Measurements from ENCODE around the gene CENPU.
"Not testable (repeated sequence)": the region's sequence is repeated elsewhere in the genome, so short reads cannot be mapped to it uniquely, and the experiment has no call there.

Gene CENPU

DNA sequence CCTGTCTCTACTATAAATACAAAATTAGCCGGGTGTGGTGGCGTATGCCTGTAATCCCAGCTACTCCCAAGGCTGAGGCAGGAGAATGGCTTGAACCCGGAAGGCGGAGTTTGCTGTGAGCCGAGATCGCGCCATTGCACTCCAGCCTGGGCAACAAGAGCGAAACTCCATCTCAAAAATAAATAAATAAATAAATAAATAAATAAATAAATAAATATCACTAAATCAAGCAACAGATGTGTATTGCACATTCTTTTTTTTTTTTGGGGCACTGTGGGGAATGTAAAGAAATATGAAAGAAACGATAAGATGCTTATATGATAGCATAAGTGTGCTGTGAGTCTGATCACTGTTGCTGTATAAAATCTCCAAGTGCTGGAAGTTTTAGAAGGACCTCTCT is 76.1 kb downstream of the CENPU start:
- not testable (repeated sequence) for DNase-seq

DNA sequence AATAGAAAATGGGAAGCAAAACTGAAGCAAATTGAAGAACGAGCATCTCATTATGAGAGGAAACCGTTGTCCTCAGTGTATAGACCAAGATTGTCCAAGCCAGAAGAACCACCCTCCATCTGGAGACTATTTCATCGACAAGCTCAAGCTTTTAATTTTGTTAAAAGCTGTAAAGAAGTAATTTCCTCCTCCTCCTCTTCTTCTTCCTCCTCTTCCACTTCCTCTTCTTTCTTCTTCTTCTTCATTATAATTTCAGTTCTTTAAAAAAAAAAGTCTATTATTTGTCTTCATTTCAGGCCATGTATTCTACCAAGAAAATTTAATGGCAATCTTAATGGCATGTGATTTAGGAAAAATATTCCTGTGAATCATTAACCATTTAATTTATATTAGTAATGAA is 76.8 kb downstream of the CENPU start:
- no peak for DNase-seq

GRCh38 chr4:184655889-184656869 is 77.7 kb downstream of the CENPU start:
- DNase-seq, result no peak

- DNase-seq, result no peak
These were observed 80.2 kb downstream of the CENPU start for GRCh38 chr4:184653650-184654049.

DNA sequence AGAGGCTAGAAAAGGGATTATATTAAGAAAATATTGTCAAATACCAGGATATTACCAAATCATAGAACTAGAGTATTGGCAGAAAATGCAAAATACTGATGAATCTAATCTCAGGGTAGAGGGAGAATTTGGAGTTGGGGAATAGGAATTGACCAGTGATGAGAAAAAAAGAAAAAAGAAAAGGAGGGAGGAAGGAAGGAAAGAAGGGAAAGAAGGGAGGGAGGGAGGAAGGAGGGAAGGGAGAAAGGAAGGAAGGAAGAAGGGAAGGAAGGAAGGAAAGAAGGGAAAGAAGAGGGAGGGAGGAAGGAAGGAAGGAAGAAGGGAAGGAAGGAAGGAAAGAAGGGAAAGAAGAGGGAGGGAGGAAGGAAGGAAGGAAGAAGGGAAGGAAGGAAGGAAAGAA is 81.2 kb downstream of the CENPU start:
- DNase-seq, result not testable (repeated sequence)

DNA sequence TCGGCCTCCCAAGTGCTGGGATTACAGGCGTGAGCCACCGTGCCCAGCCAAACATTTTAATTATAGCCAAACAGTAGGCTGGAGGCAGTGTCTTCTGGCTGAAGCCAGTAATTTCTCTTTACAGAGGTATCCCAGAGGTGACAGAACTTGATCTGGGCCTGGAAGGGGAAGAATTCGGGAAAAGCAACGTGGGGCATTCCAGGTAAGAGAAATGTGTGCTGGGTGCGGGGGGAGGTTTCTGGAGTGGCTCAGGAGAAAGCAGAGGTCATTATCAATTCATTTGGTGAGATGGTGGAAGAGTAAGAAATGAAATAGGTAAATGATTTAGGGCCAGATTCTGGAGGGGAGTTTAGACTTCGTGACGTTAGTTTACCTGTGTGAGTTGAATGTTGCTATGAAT is 82.0 kb downstream of the CENPU start:
- DNase-seq, result no peak

- no peak for DNase-seq
These were observed 83.7 kb downstream of the CENPU start for GRCh38 chr4:184649971-184650855.

DNA sequence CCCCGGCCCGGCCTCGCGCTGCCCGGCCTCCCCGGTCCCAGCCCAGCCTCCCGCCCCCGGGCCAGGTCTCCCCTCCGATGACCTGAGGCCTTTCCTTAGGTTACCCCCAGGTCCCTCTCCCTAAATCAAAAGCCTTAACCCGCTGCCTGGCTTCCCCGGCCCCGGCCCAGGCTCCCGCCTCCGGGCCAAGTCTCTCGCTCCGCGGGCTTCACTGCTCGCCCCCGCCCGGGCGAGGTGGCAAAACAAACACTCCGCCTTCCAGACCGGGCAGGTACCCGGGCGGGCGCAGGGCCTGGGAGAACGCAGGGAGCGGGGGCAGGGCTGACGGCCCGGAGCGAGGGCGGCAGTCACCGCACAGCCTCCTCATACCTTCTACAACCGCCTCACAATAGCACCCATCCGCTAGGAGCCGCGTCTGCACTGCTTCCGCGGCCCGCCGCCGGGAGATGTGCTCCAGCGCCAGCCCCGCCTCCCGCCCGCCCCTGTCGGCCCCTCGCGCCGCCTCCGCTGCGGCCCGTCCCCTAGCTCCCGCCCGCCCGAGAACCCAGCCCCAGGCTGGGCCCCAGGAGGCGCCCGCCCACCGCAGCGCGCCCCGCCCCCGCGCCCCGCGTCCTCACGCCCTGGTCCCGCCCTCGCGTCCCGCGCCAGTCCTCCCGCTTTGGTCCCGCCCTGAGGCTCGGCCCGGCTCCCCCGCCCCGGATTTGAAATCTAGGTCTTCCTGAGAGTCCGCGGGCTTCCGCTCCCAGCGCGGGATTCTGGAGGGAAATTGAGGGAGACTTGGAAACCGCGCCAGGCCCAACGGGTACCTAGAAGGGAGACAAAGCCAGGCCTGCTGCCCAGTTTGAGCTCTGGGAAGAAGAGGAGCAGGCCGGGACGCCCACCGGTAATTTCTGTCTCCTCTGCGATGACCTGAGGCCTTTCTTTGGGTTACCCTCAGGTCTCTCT is 84.6 kb downstream of the CENPU start, which contains the start of the genes CASP3 and PRIMPOL:
Gene CASP3, minus strand, starts transcription at position 422 of the 945 bp plus-strand sequence. CDS start 10,994 bp downstream, outside the sequence.
Gene PRIMPOL, plus strand, starts transcription at position 713 of the 945 bp plus-strand sequence. CDS start 7,403 bp downstream, outside the sequence.
- DNase-seq, result peak; percentile 93

- DNase-seq, result no peak
These were observed 85.4 kb downstream of the CENPU start for GRCh38 chr4:184648313-184649025.

GRCh38 chr4:184648054-184648312 is 85.9 kb downstream of the CENPU start:
- no peak for DNase-seq

DNA sequence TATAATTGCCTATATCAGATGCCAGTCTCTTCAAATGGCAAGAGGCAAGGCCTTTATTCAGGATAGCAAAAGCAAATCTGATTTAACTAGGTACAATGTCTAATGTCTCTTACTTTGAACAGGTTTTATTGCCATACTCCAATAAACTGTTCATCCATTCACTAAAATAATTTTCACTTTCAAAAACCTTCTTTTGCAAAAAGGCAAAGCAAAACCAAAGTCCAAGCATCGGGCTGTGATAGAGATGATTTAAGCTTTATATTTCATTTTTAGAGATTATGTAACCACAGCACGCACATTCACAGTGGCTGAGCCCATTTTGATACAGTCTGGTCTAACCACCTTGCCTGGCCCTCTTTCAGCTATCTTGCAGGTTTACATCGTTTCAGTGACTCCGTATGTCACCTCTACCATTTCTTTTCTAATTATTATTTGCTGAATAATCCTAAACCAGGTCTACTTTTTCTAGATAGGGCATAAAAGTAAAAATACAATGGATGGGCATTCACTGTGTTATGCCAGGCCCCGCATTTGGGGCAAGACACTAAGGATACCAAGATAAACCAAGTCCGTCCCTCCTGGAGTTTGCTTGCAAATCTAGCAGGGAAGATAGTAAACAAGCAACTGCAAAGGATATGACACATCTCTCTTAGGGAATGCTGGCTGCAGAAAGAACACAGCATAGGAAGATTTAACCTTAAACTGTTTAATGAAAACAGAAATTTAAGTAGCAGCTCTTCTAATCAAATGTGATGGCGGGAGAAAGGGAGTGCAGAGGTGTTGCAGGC is 86.4 kb downstream of the CENPU start:
- no peak for DNase-seq

GRCh38 chr4:184645904-184646610 is 87.8 kb downstream of the CENPU start:
- no peak for DNase-seq

GRCh38 chr4:184644553-184645307 is 89.2 kb downstream of the CENPU start:
- no peak for DNase-seq
